ENCODE measurements around the gene INCENP. TPM values are rescaled to one million over a fixed set of nuclear protein-coding genes. Genes with fewer than 3 reads are reported as not detected.

The INCENP gene
- total and polyA plus RNA-seq, 7 donors, result 4.8 to 20.1 (median 11.6) TPM

DNA sequence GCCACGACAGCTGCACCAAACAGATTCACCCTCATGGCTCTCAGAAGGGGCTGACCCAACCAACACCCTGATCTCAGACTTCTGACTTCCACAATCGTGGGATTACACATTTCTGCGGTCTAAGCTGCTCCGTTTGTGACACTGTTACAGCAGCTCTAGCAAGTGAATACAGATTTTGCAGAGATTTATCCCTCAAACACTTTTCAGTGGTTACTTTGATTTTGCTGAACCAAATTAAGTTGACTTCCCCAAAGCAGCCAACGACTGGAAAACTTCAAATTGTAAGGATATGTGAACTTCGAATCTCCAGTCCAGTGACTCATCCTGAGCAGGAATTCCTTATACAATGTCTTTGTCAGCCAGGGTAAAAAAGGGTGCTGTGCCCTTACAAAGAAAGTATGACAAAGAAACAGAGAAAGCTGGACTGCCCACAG is 14.8 kb upstream of the INCENP start:
- WGBS, 3 donors, result 60 to 66% (median 62%) methylated on average over 6 of the region's 6 CpGs
- TF ChIP-seq, protein P1, sequence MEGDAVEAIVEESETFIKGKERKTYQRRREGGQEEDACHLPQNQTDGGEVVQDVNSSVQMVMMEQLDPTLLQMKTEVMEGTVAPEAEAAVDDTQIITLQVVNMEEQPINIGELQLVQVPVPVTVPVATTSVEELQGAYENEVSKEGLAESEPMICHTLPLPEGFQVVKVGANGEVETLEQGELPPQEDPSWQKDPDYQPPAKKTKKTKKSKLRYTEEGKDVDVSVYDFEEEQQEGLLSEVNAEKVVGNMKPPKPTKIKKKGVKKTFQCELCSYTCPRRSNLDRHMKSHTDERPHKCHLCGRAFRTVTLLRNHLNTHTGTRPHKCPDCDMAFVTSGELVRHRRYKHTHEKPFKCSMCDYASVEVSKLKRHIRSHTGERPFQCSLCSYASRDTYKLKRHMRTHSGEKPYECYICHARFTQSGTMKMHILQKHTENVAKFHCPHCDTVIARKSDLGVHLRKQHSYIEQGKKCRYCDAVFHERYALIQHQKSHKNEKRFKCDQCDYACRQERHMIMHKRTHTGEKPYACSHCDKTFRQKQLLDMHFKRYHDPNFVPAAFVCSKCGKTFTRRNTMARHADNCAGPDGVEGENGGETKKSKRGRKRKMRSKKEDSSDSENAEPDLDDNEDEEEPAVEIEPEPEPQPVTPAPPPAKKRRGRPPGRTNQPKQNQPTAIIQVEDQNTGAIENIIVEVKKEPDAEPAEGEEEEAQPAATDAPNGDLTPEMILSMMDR (IDR thresholded peaks at IDR 0.05), result no peak
- no peaks in the 10 kb centered on the region for H3K9me3 ChIP-seq
- H3K27me3 ChIP-seq (ENCODE audit: insufficient read depth in 3 of 3, low read length in 2 of 3), result no peaks in the 10 kb centered on the region
- no peak for ATAC-seq
- no peak for DNase-seq
- H3K4me3 ChIP-seq, result no peak overlapping the region
- no peaks in the 10 kb centered on the region for H3K36me3 ChIP-seq (ENCODE audit: insufficient read depth in 1 of 2, low read depth in 1 of 2)
- H3K27ac ChIP-seq, result no peak overlapping the region
- intact Hi-C loops (cut with DNase I), result loop anchor here (2.0 to 5.0 kb wide), 5 partner anchors 210 to 362 kb away; no protein-coding TSS in a partner anchor
- H3K4me1 ChIP-seq, result peaks cover 27% of the 10 kb centered on the region

DNA sequence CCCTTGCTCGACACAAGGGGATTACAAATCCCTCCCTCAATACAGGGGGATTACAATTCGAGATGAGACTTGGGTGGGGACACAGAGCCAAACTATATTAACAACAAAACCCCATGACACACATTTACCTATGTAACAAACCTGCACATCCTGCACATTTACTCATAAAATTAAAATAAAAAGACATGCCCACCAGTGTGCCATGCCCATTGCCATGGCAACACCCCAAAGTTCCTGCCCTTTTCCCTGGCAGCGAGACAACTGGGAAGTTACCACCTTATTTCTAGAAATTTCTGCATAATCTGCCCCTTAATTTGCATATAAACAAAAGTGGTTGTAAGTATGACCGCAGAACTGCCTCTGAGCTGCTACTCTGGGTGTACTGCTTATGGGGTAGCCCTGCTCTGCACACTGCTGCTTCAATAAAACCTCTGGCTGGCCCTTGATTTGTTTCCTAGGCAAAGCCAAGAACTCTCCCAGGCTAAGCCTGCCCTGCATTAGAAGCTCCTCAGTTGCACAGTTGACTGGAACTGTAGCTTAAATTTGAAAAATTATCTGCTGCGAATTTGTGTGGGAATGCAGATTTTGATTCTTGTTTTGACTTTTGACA is 8.6 kb upstream of the INCENP start:
- Histone ChIP-seq H3K36me3 (ENCODE audit: insufficient read depth in 1 of 2, low read depth in 1 of 2) (no peaks in the 10 kb centered on the region), H3K4me3 (no peak overlapping the region), H3K4me1 (no peaks in the 10 kb centered on the region), H3K27ac (no peak overlapping the region), H3K9me3 (peaks cover 9% of the 10 kb centered on the region), H3K27me3 (ENCODE audit: insufficient read depth in 3 of 3, low read length in 2 of 3) (no peaks in the 10 kb centered on the region)
- TF ChIP-seq, protein P1 (IDR thresholded peaks at IDR 0.05), result no peak
- WGBS, 3 donors, result 66 to 77% (median 68%) methylated on average over 5 of the region's 5 CpGs
- DNase-seq (no peak), ATAC-seq (no peak)
- intact Hi-C loops (cut with DNase I), result no loop called here

DNA sequence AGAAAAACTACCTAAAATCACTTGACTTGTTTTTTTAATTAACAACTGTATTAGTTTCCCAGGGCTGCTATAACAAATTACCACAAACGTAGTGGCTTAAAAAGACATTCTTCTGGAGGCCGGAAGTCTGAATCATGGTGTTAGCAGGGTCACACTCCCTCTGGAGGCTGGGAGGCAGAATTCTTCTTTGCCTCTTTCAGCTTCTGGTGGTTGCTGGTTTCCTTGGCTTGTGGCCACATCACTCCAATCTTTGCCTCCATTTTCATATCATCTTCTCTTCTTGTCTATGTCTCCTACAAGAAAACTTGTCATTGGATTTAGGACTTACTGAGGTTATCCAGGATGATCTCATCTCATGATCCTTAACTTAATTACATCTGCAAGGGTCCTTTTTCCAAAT is 7.4 kb upstream of the INCENP start:
- Histone ChIP-seq H3K27ac (no peak overlapping the region), H3K4me3 (no peak overlapping the region), H3K27me3 (ENCODE audit: insufficient read depth in 3 of 3, low read length in 2 of 3) (no peaks in the 10 kb centered on the region), H3K4me1 (no peaks in the 10 kb centered on the region), H3K9me3 (peaks cover 9% of the 10 kb centered on the region), H3K36me3 (ENCODE audit: insufficient read depth in 1 of 2, low read depth in 1 of 2) (no peaks in the 10 kb centered on the region)
- WGBS, 3 donors, result 38 to 59% (median 58%) methylated on average over 2 of the region's 2 CpGs
- intact Hi-C loops (cut with DNase I), result no loop called here
- TF ChIP-seq, protein P1 (IDR thresholded peaks at IDR 0.05), result no peak
- DNase-seq (no peak), ATAC-seq (no peak)

DNA sequence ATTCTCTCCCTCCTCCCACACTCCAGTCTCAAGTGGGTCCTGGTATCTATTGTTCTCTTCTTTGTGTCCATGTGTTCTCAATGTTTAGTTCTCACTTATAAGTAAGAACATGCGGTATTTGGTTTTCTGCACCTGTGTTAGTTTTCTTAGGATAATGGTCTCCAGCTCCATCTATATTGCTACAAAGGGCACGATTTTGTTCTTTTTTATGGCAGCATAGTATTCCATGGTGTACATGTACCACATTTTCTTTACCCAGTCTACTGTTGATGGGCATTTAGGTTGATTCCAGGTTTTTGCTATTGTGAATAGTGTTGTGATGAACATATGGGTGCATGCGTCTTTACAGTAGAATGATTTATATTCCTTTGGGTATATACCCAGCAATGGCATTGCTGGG is 4.2 kb upstream of the INCENP start:
- no peaks in the 10 kb centered on the region for H3K4me1 ChIP-seq
- DNase-seq, result no peak
- TF ChIP-seq, protein P1 (IDR thresholded peaks at IDR 0.05), result no peak
- 65 to 79% (median 79%) methylated on average over 3 of the region's 3 CpGs for WGBS, 3 donors
- intact Hi-C loops (cut with DNase I), result no loop called here
- ATAC-seq, result no peak
- peaks cover 9% of the 10 kb centered on the region for H3K9me3 ChIP-seq
- no peaks in the 10 kb centered on the region for H3K27me3 ChIP-seq (ENCODE audit: insufficient read depth in 3 of 3, low read length in 2 of 3)
- H3K4me3 ChIP-seq, result no peak overlapping the region
- no peak overlapping the region for H3K27ac ChIP-seq
- no peaks in the 10 kb centered on the region for H3K36me3 ChIP-seq (ENCODE audit: insufficient read depth in 1 of 2, low read depth in 1 of 2)

DNA sequence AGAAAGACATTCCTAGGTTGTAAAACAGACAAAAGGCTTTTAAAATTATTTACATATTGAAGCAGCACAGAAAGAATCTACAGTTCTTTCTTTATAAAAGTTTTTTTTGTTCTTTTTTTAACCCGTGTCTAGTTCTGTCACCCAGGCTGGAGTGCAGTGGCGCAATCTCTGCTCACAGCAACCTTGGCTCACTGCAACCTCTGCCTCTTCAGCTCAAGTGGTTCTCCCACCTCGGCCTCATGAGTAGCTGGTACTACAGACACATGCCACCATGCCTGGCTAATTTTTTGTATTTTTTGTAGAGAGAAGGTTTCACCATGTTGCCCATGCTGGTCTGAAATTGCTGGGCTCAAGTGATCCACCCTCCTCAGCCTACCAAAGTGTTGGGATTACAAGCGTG is 3.8 kb upstream of the INCENP start:
- H3K27me3 ChIP-seq (ENCODE audit: insufficient read depth in 3 of 3, low read length in 2 of 3), result no peaks in the 10 kb centered on the region
- DNase-seq, result no peak
- no peak overlapping the region for H3K27ac ChIP-seq
- peaks cover 9% of the 10 kb centered on the region for H3K9me3 ChIP-seq
- H3K36me3 ChIP-seq (ENCODE audit: insufficient read depth in 1 of 2, low read depth in 1 of 2), result no peaks in the 10 kb centered on the region
- H3K4me1 ChIP-seq, result peaks cover 4% of the 10 kb centered on the region
- intact Hi-C loops (cut with DNase I), result no loop called here
- H3K4me3 ChIP-seq, result no peak overlapping the region
- TF ChIP-seq, protein P1 (IDR thresholded peaks at IDR 0.05), result no peak
- 71 to 81% (median 75%) methylated on average over 4 of the region's 4 CpGs for WGBS, 3 donors
- ATAC-seq, result no peak
